Uterus (tissue), 4 donors: Measurements from ENCODE around the gene CARMIL3. TPM values are rescaled to one million over a fixed set of nuclear protein-coding genes. Genes with fewer than 3 reads are reported as not detected.

Experiments used
- DNase-seq, 2 donors: peaks; one replicate each; pipeline ENCODE4 v3.0.0-alpha.2; 2019 to 2020
- H3K27ac ChIP-seq, 2 donors: fragments of 200-600 bp; sonication (generic); 1 replicate in 1 of 2; 2 replicates in 1 of 2; pipeline ENCODE4 v1.5.1; 2016 to 2018
- H3K27me3 ChIP-seq, 2 donors: fragments of 200-600 bp; sonication (generic); one replicate each; pipeline ENCODE4 v1.5.1; 2018 to 2019; ENCODE audit warnings: control low read depth in 1 of 2
- H3K36me3 ChIP-seq, 2 donors: fragments of 200-600 bp; sonication (generic); one replicate each; pipeline ENCODE4 v1.5.1; 2019; ENCODE audit warnings: control low read depth in 1 of 2
- H3K4me1 ChIP-seq, 2 donors: fragments of 200-600 bp; sonication (generic); one replicate each; pipeline ENCODE4 v1.5.1; 2018 to 2019; ENCODE audit warnings: control low read depth in 1 of 2
- H3K4me3 ChIP-seq, 2 donors: fragments of 200-600 bp; sonication (generic); 1 replicate in 1 of 2; 2 replicates in 1 of 2; pipeline ENCODE4 v1.5.1; 2018 to 2019; ENCODE audit warnings: mild to moderate bottlenecking in 1 of 2
- H3K9me3 ChIP-seq, 2 donors: fragments of 200-600 bp; sonication (generic); one replicate each; pipeline ENCODE4 v1.5.1; 2019; ENCODE audit warnings: control low read depth in 1 of 2
- POLR2A ChIP-seq, 2 donors: fragments of 450-650 bp; IDR thresholded peaks; one replicate each; pipeline ENCODE4 v1.6.1; 2016; ENCODE audit warnings: antibody characterized with exemption in 2 of 2, mild to moderate bottlenecking in 1 of 2, moderate library complexity in 1 of 2
- intact Hi-C: fragments of 100-400 bp; cut with DNase I; formaldehyde crosslinking; loops from one replicate; pipeline ENCODE4 v1.15.1; 2023; ENCODE audit warnings: low total_unique reads
- total RNA-seq, 4 donors: library from RNA; depleted of rRNA in 3 of 4; stranded (reverse); fragments of >200 nt in 3 of 4; gene quantifications; one replicate each; pipeline versions ENCODE4 v1.1.0 to v1.2.4, GENCODE V29; 2014 to 2023
- TF ChIP-seq, protein P1 (sequence below), 4 experiments: fragments of 200-600 bp in 2 of 4; fragments of 450-650 bp in 2 of 4; sonication (generic) in 2 of 4; IDR thresholded peaks; one replicate each; pipeline ENCODE4 v1.5.1; 2016 to 2019; ENCODE audit warnings: antibody characterized with exemption in 4 of 4, mild to moderate bottlenecking in 2 of 4, moderate library complexity in 1 of 4
- donor health status: DM: yes; HTN: yes; CAD: no.

The CARMIL3 gene
- total RNA-seq, 4 donors from 2014 or later = 0.21 to 0.48 TPM; not detected in 2

GRCh38 chr14:24058260-24058950 lies 6.6 kb downstream of the CARMIL3 start:
- no peak overlapping the region for H3K27ac ChIP-seq
- intact Hi-C loops = loop anchor here (5.0 kb wide), 1 partner anchor 34 kb away; the partner anchor contains the start of gene PCK2
- DNase-seq = peak; percentile 72 to 75
- TF ChIP-seq, protein P1, sequence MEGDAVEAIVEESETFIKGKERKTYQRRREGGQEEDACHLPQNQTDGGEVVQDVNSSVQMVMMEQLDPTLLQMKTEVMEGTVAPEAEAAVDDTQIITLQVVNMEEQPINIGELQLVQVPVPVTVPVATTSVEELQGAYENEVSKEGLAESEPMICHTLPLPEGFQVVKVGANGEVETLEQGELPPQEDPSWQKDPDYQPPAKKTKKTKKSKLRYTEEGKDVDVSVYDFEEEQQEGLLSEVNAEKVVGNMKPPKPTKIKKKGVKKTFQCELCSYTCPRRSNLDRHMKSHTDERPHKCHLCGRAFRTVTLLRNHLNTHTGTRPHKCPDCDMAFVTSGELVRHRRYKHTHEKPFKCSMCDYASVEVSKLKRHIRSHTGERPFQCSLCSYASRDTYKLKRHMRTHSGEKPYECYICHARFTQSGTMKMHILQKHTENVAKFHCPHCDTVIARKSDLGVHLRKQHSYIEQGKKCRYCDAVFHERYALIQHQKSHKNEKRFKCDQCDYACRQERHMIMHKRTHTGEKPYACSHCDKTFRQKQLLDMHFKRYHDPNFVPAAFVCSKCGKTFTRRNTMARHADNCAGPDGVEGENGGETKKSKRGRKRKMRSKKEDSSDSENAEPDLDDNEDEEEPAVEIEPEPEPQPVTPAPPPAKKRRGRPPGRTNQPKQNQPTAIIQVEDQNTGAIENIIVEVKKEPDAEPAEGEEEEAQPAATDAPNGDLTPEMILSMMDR (IDR thresholded peaks at IDR 0.05) = peak; percentile 74 to 95 (median 88)
- TF ChIP-seq POLR2A (IDR thresholded peaks at IDR 0.05) = no peak
- no peak overlapping the region for H3K4me3 ChIP-seq
- no peaks in the 10 kb centered on the region for H3K9me3 ChIP-seq
- H3K27me3 ChIP-seq = no peaks in the 10 kb centered on the region
- no peaks in the 10 kb centered on the region for H3K36me3 ChIP-seq
- no peaks in the 10 kb centered on the region for H3K4me1 ChIP-seq

DNA sequence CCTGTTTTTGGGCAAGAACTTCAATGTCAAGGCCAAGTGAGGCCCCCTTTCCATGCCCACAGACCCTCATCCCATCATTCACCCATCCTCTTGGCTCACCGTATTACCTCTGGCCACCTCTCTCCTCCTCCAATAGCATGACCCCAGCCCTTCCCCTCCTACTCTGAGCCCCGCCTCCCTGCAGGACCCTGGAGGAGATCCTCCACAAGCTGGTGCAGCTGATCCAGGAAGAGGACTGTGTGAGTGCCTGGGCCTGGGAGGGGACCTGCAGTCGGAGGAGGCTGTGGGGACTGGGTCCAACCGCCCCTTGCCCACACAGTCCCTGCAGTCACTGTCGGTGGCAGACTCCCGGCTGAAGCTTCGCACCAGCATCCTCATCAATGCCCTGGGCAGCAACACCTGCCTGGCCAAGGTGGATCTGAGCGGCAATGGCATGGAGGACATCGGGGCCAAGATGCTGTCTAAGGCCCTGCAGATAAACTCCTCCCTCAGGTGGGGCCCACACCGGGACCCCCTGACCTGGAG lies 7.2 kb downstream of the CARMIL3 start:
- H3K9me3 ChIP-seq = no peaks in the 10 kb centered on the region
- H3K4me1 ChIP-seq = no peaks in the 10 kb centered on the region
- H3K27ac ChIP-seq = no peak overlapping the region
- DNase-seq = no peak
- no peaks in the 10 kb centered on the region for H3K27me3 ChIP-seq
- H3K4me3 ChIP-seq = no peak overlapping the region
- H3K36me3 ChIP-seq = no peaks in the 10 kb centered on the region
- no peak for TF ChIP-seq POLR2A (IDR thresholded peaks at IDR 0.05)
- TF ChIP-seq, protein P1 (IDR thresholded peaks at IDR 0.05) = no peak
- intact Hi-C loops = loop anchor here (5.0 kb wide), 1 partner anchor 33 kb away; the partner anchor contains the start of gene PCK2

GRCh38 chr14:24059841-24060388 lies 8.1 kb downstream of the CARMIL3 start:
- intact Hi-C loops = loop anchor here (5.0 kb wide), 1 partner anchor 32 kb away; the partner anchor contains the start of gene PCK2
- H3K27ac ChIP-seq = no peak overlapping the region
- no peak for DNase-seq

DNA sequence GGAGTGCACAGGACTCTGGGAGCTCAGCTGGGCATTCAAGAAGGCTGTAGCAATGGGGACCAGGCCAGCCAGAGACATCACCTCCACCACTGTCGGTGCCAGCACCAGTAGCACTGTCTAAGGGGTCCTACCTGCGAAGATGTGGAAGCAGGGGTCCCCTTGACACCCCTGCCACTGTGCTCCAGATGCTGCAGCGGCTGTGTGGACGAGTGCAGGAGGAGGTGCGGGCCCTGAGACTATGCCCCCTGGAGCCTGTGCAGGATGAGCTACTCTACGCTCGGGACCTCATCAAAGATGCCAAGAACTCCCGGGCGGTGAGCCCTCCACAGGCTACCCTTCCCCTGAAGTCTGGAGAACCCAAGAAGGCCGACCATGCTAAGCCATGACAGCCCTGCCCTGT lies 8.6 kb downstream of the CARMIL3 start:
- no peak for DNase-seq
- TF ChIP-seq POLR2A (IDR thresholded peaks at IDR 0.05) = no peak
- TF ChIP-seq, protein P1 (IDR thresholded peaks at IDR 0.05) = no peak
- no peaks in the 10 kb centered on the region for H3K36me3 ChIP-seq
- no peak overlapping the region for H3K4me3 ChIP-seq
- intact Hi-C loops = no loop called here
- H3K9me3 ChIP-seq = no peaks in the 10 kb centered on the region
- no peak overlapping the region for H3K27ac ChIP-seq
- no peaks in the 10 kb centered on the region for H3K27me3 ChIP-seq
- H3K4me1 ChIP-seq = no peaks in the 10 kb centered on the region

More at GRCh38 chr14:24059841-24060388, 8.1 kb downstream of the CARMIL3 start:
- Histone ChIP-seq H3K4me3 (no peak overlapping the region), H3K9me3 (no peaks in the 10 kb centered on the region), H3K27me3 (no peaks in the 10 kb centered on the region), H3K4me1 (no peaks in the 10 kb centered on the region), H3K36me3 (no peaks in the 10 kb centered on the region)
- no peak for TF ChIP-seq POLR2A (IDR thresholded peaks at IDR 0.05)

- intact Hi-C loops = no loop called here
- no peak for DNase-seq
- TF ChIP-seq, protein P1 (IDR thresholded peaks at IDR 0.05) = no peak
- no peak for TF ChIP-seq POLR2A (IDR thresholded peaks at IDR 0.05)
- no peak overlapping the region for H3K27ac ChIP-seq
- no peaks in the 10 kb centered on the region for H3K4me1 ChIP-seq
- H3K4me3 ChIP-seq = no peak overlapping the region
- no peaks in the 10 kb centered on the region for H3K27me3 ChIP-seq
- no peaks in the 10 kb centered on the region for H3K36me3 ChIP-seq
- H3K9me3 ChIP-seq = no peaks in the 10 kb centered on the region
These were observed 9.4 kb downstream of the CARMIL3 start for GRCh38 chr14:24060984-24061913.
